DND-41 (cell line): ENCODE measurements around the gene TMA7.

Source experiments
- ATAC-seq: fragments of 200-7000 bp; cut with Tn5 transposase; 3 replicates; pipeline ENCODE4 v1.9.1; 2021; ENCODE audit warnings: low read depth; ENCODE audit not compliant: insufficient read depth
- DNase-seq: peaks from one replicate; pipeline ENCODE4 v3.0.0-alpha.2; 2020
- H2AFZ ChIP-seq: 2 replicates; pipeline ENCODE4 v1.6.0; 2012; ENCODE audit warnings: low read depth, low read length
- H3K27ac ChIP-seq: 2 replicates; pipeline ENCODE4 v1.5.1; 2012; ENCODE audit warnings: low read length, inconsistent platforms
- H3K27me3 ChIP-seq: fragments of 200-600 bp; sonication (generic); 2 replicates; pipeline ENCODE4 v1.6.0; 2012; ENCODE audit warnings: low read length, mild to moderate bottlenecking, inconsistent platforms; ENCODE audit not compliant: insufficient read depth, poor library complexity
- H3K36me3 ChIP-seq: 2 replicates; pipeline ENCODE4 v1.5.1; 2012; ENCODE audit warnings: low read length, inconsistent platforms; ENCODE audit not compliant: insufficient read depth
- H3K4me1 ChIP-seq: 2 replicates; pipeline ENCODE4 v1.5.1; 2012; ENCODE audit warnings: mild to moderate bottlenecking, low read length; ENCODE audit not compliant: insufficient read depth
- H3K4me2 ChIP-seq: 2 replicates; pipeline ENCODE4 v1.6.0; 2012; ENCODE audit warnings: mild to moderate bottlenecking, moderate library complexity, low read length, inconsistent platforms; ENCODE audit not compliant: insufficient read depth
- H3K4me3 ChIP-seq, 2 experiments: fragments of 200-600 bp in 1 of 2; shearing (Covaris generic) in 1 of 2; 2 replicates each; pipeline ENCODE4 v1.5.1; 2012 to 2016; ENCODE audit warnings: inconsistent platforms in 2 of 2, low read length in 2 of 2, mild to moderate bottlenecking in 2 of 2, low read depth in 1 of 2, moderate library complexity in 1 of 2
- H3K79me2 ChIP-seq: 2 replicates; pipeline ENCODE4 v1.6.0; 2012; ENCODE audit warnings: low read length, inconsistent platforms; ENCODE audit not compliant: insufficient read depth
- H3K9ac ChIP-seq: 2 replicates; pipeline ENCODE4 v1.6.0; 2012; ENCODE audit warnings: low read depth, mild to moderate bottlenecking, inconsistent platforms, low read length, moderate library complexity
- H3K9me3 ChIP-seq: 2 replicates; pipeline ENCODE4 v1.5.1; 2012; ENCODE audit warnings: low read length, moderate library complexity, mild to moderate bottlenecking, inconsistent platforms; ENCODE audit not compliant: insufficient read depth, severe bottlenecking
- H4K20me1 ChIP-seq: 2 replicates; pipeline ENCODE4 v1.6.0; 2012; ENCODE audit warnings: low read length; ENCODE audit not compliant: insufficient read depth
- CTCF ChIP-seq: IDR thresholded peaks from 2 replicates; pipeline ENCODE4 v1.5.1; 2012; ENCODE audit warnings: borderline replicate concordance, low read length, moderate library complexity, mild to moderate bottlenecking; ENCODE audit not compliant: poor library complexity, severe bottlenecking; ENCODE audit errors: extremely low read depth
- EZH2 ChIP-seq: IDR thresholded peaks from 3 replicates; pipeline ENCODE4 v1.6.1; 2012; ENCODE audit warnings: borderline replicate concordance, low read depth, mild to moderate bottlenecking, moderate library complexity, low read length, inconsistent platforms; ENCODE audit not compliant: severe bottlenecking

Gene TMA7

GRCh38 chr3:48475188-48475587 is 35.1 kb downstream of the TMA7 start:
- Histone ChIP-seq H3K79me2 (peaks cover 23% of the 10 kb centered on the region), H3K27me3 (no peaks in the 10 kb centered on the region), H3K27ac (no peak overlapping the region), H3K9me3 (no peaks in the 10 kb centered on the region), H3K9ac (no peak overlapping the region), H4K20me1 (peaks cover 18% of the 10 kb centered on the region), H3K4me3 (no peak overlapping the region), H2AFZ (no peak overlapping the region), H3K4me1 (peaks cover 53% of the 10 kb centered on the region), H3K36me3 (peaks cover 3% of the 10 kb centered on the region; the same call in 1 of the 2 replicates), H3K4me2 (no peak overlapping the region)
- ATAC-seq: no peak
- TF ChIP-seq CTCF (no peak), EZH2 (no peak)
- DNase-seq: no peak

GRCh38 chr3:48476426-48477053 is 36.5 kb downstream of the TMA7 start:
- no peak overlapping the region for H3K4me3 ChIP-seq
- TF ChIP-seq EZH2: no peak
- no peak for TF ChIP-seq CTCF
- no peaks in the 10 kb centered on the region; the same call in 1 of the 2 replicates for H3K36me3 ChIP-seq
- no peak for ATAC-seq
- no peak overlapping the region for H3K9ac ChIP-seq
- H3K27ac ChIP-seq: no peak overlapping the region
- peaks cover 18% of the 10 kb centered on the region for H4K20me1 ChIP-seq
- H3K4me2 ChIP-seq: no peak overlapping the region
- no peak for DNase-seq
- no peaks in the 10 kb centered on the region for H3K9me3 ChIP-seq
- H3K27me3 ChIP-seq: no peaks in the 10 kb centered on the region
- peaks cover 13% of the 10 kb centered on the region for H3K79me2 ChIP-seq
- peaks cover 41% of the 10 kb centered on the region for H3K4me1 ChIP-seq
- H2AFZ ChIP-seq: no peak overlapping the region

- Histone ChIP-seq H3K9me3 (no peaks in the 10 kb centered on the region), H3K79me2 (no peaks in the 10 kb centered on the region), H3K36me3 (no peaks in the 10 kb centered on the region), H4K20me1 (peaks cover 18% of the 10 kb centered on the region), H3K4me1 (peaks cover 34% of the 10 kb centered on the region), H2AFZ (no peak overlapping the region), H3K4me2 (peak overlapping the region; percentile 55; the same call in 1 of the 2 replicates), H3K4me3 (no peak overlapping the region), H3K27ac (no peak overlapping the region), H3K27me3 (no peaks in the 10 kb centered on the region), H3K9ac (no peak overlapping the region)
- DNase-seq: no peak
- TF ChIP-seq CTCF: no peak
- no peak for TF ChIP-seq EZH2
- no peak for ATAC-seq
These were observed 38.0 kb downstream of the TMA7 start for GRCh38 chr3:48477959-48478520.
